GM23338 (cell line): Measurements from ENCODE around the gene NRG3. TPM values are rescaled to one million over a fixed set of nuclear protein-coding genes. Genes with fewer than 3 reads are reported as not detected.

ENCODE experiments used
- ATAC-seq: fragments of 200-7000 bp; cut with Tn5 transposase; 3 replicates; pipeline ENCODE4 v1.9.1; 2020
- DNase-seq: peaks from one replicate; pipeline ENCODE4 v3.0.0-alpha.2; 2015; ENCODE audit warnings: low spot score
- H2AFZ ChIP-seq: fragments of 200-600 bp; sonication (generic); 2 replicates; pipeline ENCODE4 v1.8.0; 2016; ENCODE audit warnings: antibody characterized with exemption, mild to moderate bottlenecking, moderate library complexity
- H3F3A ChIP-seq: fragments of 200-600 bp; sonication (generic); replicated peaks from 2 replicates; pipeline ENCODE4 v1.8.0; 2017; ENCODE audit warnings: antibody characterized with exemption, mixed run types, low read depth
- H3K27ac ChIP-seq: fragments of 200-600 bp; sonication (generic); 2 replicates; pipeline ENCODE4 v1.6.1; 2016; ENCODE audit warnings: low read depth
- H3K27me3 ChIP-seq: fragments of 200-600 bp; sonication (generic); 2 replicates; pipeline ENCODE4 v1.8.0; 2016; ENCODE audit warnings: mild to moderate bottlenecking, mixed run types, moderate library complexity; ENCODE audit not compliant: insufficient read depth
- H3K36me3 ChIP-seq: fragments of 200-600 bp; sonication (generic); 2 replicates; pipeline ENCODE4 v1.8.0; 2016; ENCODE audit warnings: mild to moderate bottlenecking; ENCODE audit not compliant: insufficient read depth
- H3K4me1 ChIP-seq: fragments of 200-600 bp; sonication (generic); 2 replicates; pipeline ENCODE4 v1.8.0; 2016; ENCODE audit warnings: mild to moderate bottlenecking, moderate library complexity; ENCODE audit not compliant: insufficient read depth
- H3K4me2 ChIP-seq: fragments of 200-600 bp; sonication (generic); 2 replicates; pipeline ENCODE4 v1.7.1; 2017; ENCODE audit warnings: mixed run types
- H3K4me3 ChIP-seq: fragments of 200-600 bp; sonication (generic); 2 replicates; pipeline ENCODE4 v1.6.1; 2016; ENCODE audit warnings: mixed run types
- H3K79me2 ChIP-seq: fragments of 200-600 bp; sonication (generic); replicated peaks from 2 replicates; pipeline ENCODE4 v1.8.0; 2017; ENCODE audit warnings: mild to moderate bottlenecking; ENCODE audit not compliant: insufficient read depth
- H3K9me2 ChIP-seq: fragments of 200-600 bp; sonication (generic); 2 replicates; pipeline ENCODE4 v1.8.0; 2017; ENCODE audit not compliant: insufficient read depth
- H4K20me1 ChIP-seq: fragments of 200-600 bp; sonication (generic); replicated peaks from 2 replicates; pipeline ENCODE4 v1.8.0; 2017; ENCODE audit warnings: mild to moderate bottlenecking; ENCODE audit not compliant: insufficient read depth
- H3K27ac Mint-ChIP-seq: 2 replicates; pipeline ENCODE4 v1.8.0; 2020; ENCODE audit warnings: inconsistent platforms, mild to moderate bottlenecking, moderate library complexity, mixed read lengths
- H3K27me3 Mint-ChIP-seq: 3 replicates; pipeline ENCODE4 v1.8.0; 2022; ENCODE audit warnings: low read depth, mild to moderate bottlenecking, moderate library complexity, mixed read lengths, inconsistent platforms; ENCODE audit not compliant: insufficient read depth, poor library complexity
- H3K36me3 Mint-ChIP-seq: 3 replicates; pipeline ENCODE4 v1.8.0; 2021; ENCODE audit warnings: low read depth, mild to moderate bottlenecking, inconsistent platforms, moderate library complexity, mixed read lengths
- H3K4me1 Mint-ChIP-seq: 3 replicates; pipeline ENCODE4 v1.8.0; 2020; ENCODE audit warnings: mild to moderate bottlenecking, inconsistent platforms, mixed read lengths
- H3K4me3 Mint-ChIP-seq: 3 replicates; pipeline ENCODE4 v1.8.0; 2021; ENCODE audit warnings: moderate library complexity, mild to moderate bottlenecking, inconsistent platforms, mixed read lengths
- H3K9me3 Mint-ChIP-seq: 3 replicates; pipeline ENCODE4 v1.8.0; 2020; ENCODE audit warnings: moderate library complexity, mild to moderate bottlenecking, inconsistent platforms, mixed read lengths
- CREB1 ChIP-seq: fragments of 250-450 bp; sonication (Bioruptor Pico); IDR thresholded peaks from 2 replicates; pipeline ENCODE4 v1.5.0; 2020; ENCODE audit warnings: low read depth, mild to moderate bottlenecking, moderate library complexity
- EZH2phosphoT487 ChIP-seq: fragments of 200-600 bp; sonication (generic); IDR thresholded peaks from one replicate; pipeline ENCODE4 v1.8.1; 2018; ENCODE audit warnings: antibody characterized with exemption; ENCODE audit not compliant: unreplicated experiment
- JUNB ChIP-seq: IDR thresholded peaks from one replicate; pipeline ENCODE4 v1.6.1; 2016; ENCODE audit warnings: antibody characterized with exemption; ENCODE audit not compliant: unreplicated experiment
- NANOG ChIP-seq: IDR thresholded peaks from 2 replicates; pipeline ENCODE4 v1.6.1; 2016; ENCODE audit warnings: antibody characterized with exemption, borderline replicate concordance
- POLR2AphosphoS5 ChIP-seq: IDR thresholded peaks from 2 replicates; pipeline ENCODE4 v1.6.1; 2016; ENCODE audit warnings: antibody characterized with exemption, low read depth
- ZNF114 ChIP-seq: fragments of 250-450 bp; sonication (Bioruptor Pico); IDR thresholded peaks from 2 replicates; pipeline ENCODE4 v1.5.0; 2020; ENCODE audit warnings: mild to moderate bottlenecking, moderate library complexity
- ZNF331 ChIP-seq: fragments of 250-450 bp; sonication (Bioruptor Pico); IDR thresholded peaks from 2 replicates; pipeline ENCODE4 v1.5.0; 2020; ENCODE audit warnings: low read depth, mild to moderate bottlenecking, moderate library complexity
- polyA plus RNA-seq: library from polyadenylated mRNA; unstranded; fragments of >200 nt; fragmentation: Nextera tagmentation; extraction: Ambion mirVana; gene quantifications from 2 replicates; pipeline ENCODE4 v1.2.1, GENCODE V29; 2016
- total RNA-seq: library from RNA; depleted of rRNA; stranded (reverse); fragments of >200 nt; shearing (Covaris generic); gene quantifications from 2 replicates; pipeline ENCODE4 v1.2.3, GENCODE V29; 2014
- TF ChIP-seq, protein P1 (sequence below), 2 experiments: fragments of 200-600 bp in 1 of 2; sonication (generic) in 1 of 2; conservative IDR thresholded peaks; 2 replicates each; pipeline versions ENCODE4 v1.5.1 to v1.6.1; 2016 to 2017; ENCODE audit warnings: antibody characterized with exemption in 2 of 2, low read depth in 2 of 2, mild to moderate bottlenecking in 2 of 2, moderate library complexity in 1 of 2
- TF ChIP-seq, protein P2 (sequence below): IDR thresholded peaks from one replicate; pipeline ENCODE4 v1.6.1; 2018; ENCODE audit warnings: antibody characterized with exemption; ENCODE audit not compliant: unreplicated experiment

NRG3 gene
- total and polyA plus RNA-seq, 2 experiments from 2014 or later = 1.9 to 3.9 TPM

DNA sequence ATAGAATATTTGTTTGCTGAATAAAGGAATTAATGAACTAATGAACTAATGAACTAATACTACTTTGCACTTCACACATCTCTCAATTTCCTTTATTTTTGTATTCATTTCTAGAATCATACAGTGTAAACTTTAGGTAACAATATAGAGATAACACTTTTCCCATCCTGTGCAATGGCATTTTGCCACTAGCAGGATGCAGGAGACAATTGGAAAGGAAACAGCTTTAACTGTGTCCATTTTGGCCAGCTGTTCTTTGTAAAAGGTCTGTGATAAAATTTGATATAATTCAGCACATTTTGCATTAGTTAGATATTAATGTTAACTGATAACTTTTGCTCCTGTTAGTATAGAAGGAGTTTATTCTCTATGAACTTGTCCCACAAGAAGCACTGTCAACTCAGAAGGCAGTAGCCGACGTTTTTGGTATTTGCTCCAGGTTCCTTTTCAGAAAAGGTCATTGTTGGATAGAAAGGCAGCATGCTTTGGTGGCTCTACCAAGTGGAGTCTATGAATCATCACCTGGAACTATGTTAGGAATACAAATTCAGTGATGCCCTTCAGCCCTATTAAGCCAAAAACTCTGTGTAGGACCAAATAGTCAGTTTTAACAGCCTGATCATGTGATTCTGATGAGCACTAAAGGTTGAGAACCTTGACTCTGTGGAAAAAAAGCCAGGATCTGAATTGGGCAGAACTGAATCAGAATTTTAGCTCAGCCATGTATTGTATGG is 86.6 kb downstream of the NRG3 start:
- Mint-ChIP-seq H3K27me3 (no peaks in the 10 kb centered on the region), H3K4me3 (no peak overlapping the region), H3K9me3 (no peaks in the 10 kb centered on the region), H3K4me1 (peaks cover 12% of the 10 kb centered on the region; the same call in 2 of the 3 replicates), H3K27ac (no peak overlapping the region), H3K36me3 (no peaks in the 10 kb centered on the region)
- H3K4me2 ChIP-seq = no peak overlapping the region
- no peak overlapping the region for H3K4me3 ChIP-seq
- no peaks in the 10 kb centered on the region for H3K36me3 ChIP-seq
- no peaks in the 10 kb centered on the region for H3F3A ChIP-seq
- H3K9me2 ChIP-seq = no peaks in the 10 kb centered on the region
- no peaks in the 10 kb centered on the region for H3K27me3 ChIP-seq
- no peak overlapping the region for H3K27ac ChIP-seq
- TF ChIP-seq, protein P1, sequence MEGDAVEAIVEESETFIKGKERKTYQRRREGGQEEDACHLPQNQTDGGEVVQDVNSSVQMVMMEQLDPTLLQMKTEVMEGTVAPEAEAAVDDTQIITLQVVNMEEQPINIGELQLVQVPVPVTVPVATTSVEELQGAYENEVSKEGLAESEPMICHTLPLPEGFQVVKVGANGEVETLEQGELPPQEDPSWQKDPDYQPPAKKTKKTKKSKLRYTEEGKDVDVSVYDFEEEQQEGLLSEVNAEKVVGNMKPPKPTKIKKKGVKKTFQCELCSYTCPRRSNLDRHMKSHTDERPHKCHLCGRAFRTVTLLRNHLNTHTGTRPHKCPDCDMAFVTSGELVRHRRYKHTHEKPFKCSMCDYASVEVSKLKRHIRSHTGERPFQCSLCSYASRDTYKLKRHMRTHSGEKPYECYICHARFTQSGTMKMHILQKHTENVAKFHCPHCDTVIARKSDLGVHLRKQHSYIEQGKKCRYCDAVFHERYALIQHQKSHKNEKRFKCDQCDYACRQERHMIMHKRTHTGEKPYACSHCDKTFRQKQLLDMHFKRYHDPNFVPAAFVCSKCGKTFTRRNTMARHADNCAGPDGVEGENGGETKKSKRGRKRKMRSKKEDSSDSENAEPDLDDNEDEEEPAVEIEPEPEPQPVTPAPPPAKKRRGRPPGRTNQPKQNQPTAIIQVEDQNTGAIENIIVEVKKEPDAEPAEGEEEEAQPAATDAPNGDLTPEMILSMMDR (conservative IDR thresholded peaks at IDR 0.05; ENCODE audit: low read depth in 2 of 2) = no peak
- no peak for TF ChIP-seq POLR2AphosphoS5
- no peak for ATAC-seq
- no peaks in the 10 kb centered on the region; the same call in 1 of the 2 replicates for H3K79me2 ChIP-seq
- H4K20me1 ChIP-seq = no peaks in the 10 kb centered on the region
- H3K4me1 ChIP-seq = no peaks in the 10 kb centered on the region
- H2AFZ ChIP-seq = no peak overlapping the region
- no peak for DNase-seq

DNA sequence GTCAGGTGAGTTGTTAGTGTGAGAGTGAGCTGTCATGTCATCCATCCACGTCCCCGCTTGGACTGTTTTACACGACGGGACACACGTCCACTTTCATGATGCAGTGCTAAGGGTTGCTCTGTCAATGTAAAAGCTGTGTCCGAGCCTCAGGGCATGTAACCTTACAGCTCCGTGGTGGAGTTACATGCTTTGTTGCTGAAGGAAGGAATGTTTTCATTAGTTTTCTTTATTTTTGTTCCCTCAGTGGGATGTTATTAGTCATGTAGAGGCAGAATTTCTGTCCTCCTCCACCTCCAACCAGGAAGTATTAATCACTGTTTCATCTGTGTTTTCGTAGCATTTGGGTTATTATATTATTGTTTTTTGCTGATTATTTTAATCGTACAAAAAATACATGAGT is 88.6 kb downstream of the NRG3 start:
- H3K79me2 ChIP-seq = no peaks in the 10 kb centered on the region; the same call in 1 of the 2 replicates
- no peaks in the 10 kb centered on the region for H3K9me3 Mint-ChIP-seq
- no peak overlapping the region for H3K27ac Mint-ChIP-seq
- no peak for ATAC-seq
- H3K4me3 Mint-ChIP-seq = no peak overlapping the region
- H3K4me3 ChIP-seq = no peak overlapping the region
- no peak overlapping the region for H3K27ac ChIP-seq
- H3F3A ChIP-seq = no peaks in the 10 kb centered on the region
- no peaks in the 10 kb centered on the region; the same call in 2 of the 3 replicates for H3K4me1 Mint-ChIP-seq
- H3K4me1 ChIP-seq = no peaks in the 10 kb centered on the region
- no peaks in the 10 kb centered on the region for H3K36me3 Mint-ChIP-seq
- H3K27me3 ChIP-seq = no peaks in the 10 kb centered on the region
- H3K9me2 ChIP-seq = no peaks in the 10 kb centered on the region
- no peaks in the 10 kb centered on the region for H3K27me3 Mint-ChIP-seq
- no peaks in the 10 kb centered on the region for H3K36me3 ChIP-seq
- H2AFZ ChIP-seq = no peak overlapping the region
- H4K20me1 ChIP-seq = no peaks in the 10 kb centered on the region
- no peak for DNase-seq
- no peak overlapping the region for H3K4me2 ChIP-seq
- TF ChIP-seq ZNF331 = no peak
- TF ChIP-seq, protein P2, sequence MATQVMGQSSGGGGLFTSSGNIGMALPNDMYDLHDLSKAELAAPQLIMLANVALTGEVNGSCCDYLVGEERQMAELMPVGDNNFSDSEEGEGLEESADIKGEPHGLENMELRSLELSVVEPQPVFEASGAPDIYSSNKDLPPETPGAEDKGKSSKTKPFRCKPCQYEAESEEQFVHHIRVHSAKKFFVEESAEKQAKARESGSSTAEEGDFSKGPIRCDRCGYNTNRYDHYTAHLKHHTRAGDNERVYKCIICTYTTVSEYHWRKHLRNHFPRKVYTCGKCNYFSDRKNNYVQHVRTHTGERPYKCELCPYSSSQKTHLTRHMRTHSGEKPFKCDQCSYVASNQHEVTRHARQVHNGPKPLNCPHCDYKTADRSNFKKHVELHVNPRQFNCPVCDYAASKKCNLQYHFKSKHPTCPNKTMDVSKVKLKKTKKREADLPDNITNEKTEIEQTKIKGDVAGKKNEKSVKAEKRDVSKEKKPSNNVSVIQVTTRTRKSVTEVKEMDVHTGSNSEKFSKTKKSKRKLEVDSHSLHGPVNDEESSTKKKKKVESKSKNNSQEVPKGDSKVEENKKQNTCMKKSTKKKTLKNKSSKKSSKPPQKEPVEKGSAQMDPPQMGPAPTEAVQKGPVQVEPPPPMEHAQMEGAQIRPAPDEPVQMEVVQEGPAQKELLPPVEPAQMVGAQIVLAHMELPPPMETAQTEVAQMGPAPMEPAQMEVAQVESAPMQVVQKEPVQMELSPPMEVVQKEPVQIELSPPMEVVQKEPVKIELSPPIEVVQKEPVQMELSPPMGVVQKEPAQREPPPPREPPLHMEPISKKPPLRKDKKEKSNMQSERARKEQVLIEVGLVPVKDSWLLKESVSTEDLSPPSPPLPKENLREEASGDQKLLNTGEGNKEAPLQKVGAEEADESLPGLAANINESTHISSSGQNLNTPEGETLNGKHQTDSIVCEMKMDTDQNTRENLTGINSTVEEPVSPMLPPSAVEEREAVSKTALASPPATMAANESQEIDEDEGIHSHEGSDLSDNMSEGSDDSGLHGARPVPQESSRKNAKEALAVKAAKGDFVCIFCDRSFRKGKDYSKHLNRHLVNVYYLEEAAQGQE = no peak
- TF ChIP-seq NANOG = no peak
- TF ChIP-seq POLR2AphosphoS5 = no peak
- no peak for TF ChIP-seq CREB1 (CRISPR knock-in tag)
- TF ChIP-seq EZH2phosphoT487 = no peak
- no peak for TF ChIP-seq ZNF114 (CRISPR knock-in tag)
- TF ChIP-seq, protein P1 (conservative IDR thresholded peaks at IDR 0.05; ENCODE audit: low read depth in 2 of 2) = no peak
- TF ChIP-seq JUNB = no peak
